Measurements from ENCODE around the gene RNF8. TPM values are rescaled to one million over a fixed set of nuclear protein-coding genes. Genes with fewer than 3 reads are reported as not detected.

The RNF8 gene
- total and polyA plus RNA-seq, 9 of the 15 experiments (the other 6 are each of a cell fraction or from before 2014, with no cell fraction given) = 10.6 to 47.0 (median 37.5) TPM

GRCh38 chr6:37331047-37331446, 22.7 kb upstream of the RNF8 start:
- Histone ChIP-seq H3K27me3 (ENCODE audit: control insufficient read depth in 2 of 2, insufficient read depth in 2 of 2, low read length in 2 of 2) (no peaks in the 10 kb centered on the region), H3K4me1 (replicated peaks in 1 of 2; ENCODE audit: control insufficient read depth in 2 of 2, insufficient read depth in 2 of 2, low read length in 2 of 2) (no peaks in the 10 kb centered on the region), H3K36me3 (ENCODE audit: control insufficient read depth, insufficient read depth, low read length) (peaks cover 41% of the 10 kb centered on the region; the same call in 2 of the 3 replicates), H3K79me2 (ENCODE audit: control insufficient read depth, insufficient read depth, low read length) (no peaks in the 10 kb centered on the region), H3K4me3 (no peak overlapping the region), H3K9me1 (ENCODE audit: control insufficient read depth, insufficient read depth, low read length) (no peaks in the 10 kb centered on the region), H3K9ac (ENCODE audit: insufficient read depth in 1 of 2, low read depth in 2 of 2, low read length in 2 of 2) (0 out of 4 replicates have a peak overlapping the region, but pooled peaks of 1 of the 2 experiments have one; percentile 21), H3K9me3 (replicated peaks; ENCODE audit: control insufficient read depth, insufficient read depth, low read depth, low read length) (no peaks in the 10 kb centered on the region), H3K4me2 (ENCODE audit: insufficient read depth, low read length) (no peak overlapping the region), H2AFZ (ENCODE audit: low read depth, low read length) (no peak overlapping the region), H4K20me1 (replicated peaks; ENCODE audit: control insufficient read depth, insufficient read depth, low read length) (no peaks in the 10 kb centered on the region), H3K27ac (ENCODE audit: extremely low read depth, low read depth, low read length) (no peak overlapping the region)
- no TSS peak for BruUV-seq (replicated peaks)
- FAIRE-seq (no peak), DNase-seq (ENCODE audit: extremely low read depth in 1 of 4, low spot score in 3 of 4) (no peak), ATAC-seq (no peak)
- in situ Hi-C loops (cut with MboI) = no loop called here
- intact Hi-C loops (cut with micrococcal nuclease) = no loop called here
- CTCF ChIA-PET (ENCODE audit: low intra/inter-chr PET ratio) = no interaction called here
- WGBS (ENCODE audit: insufficient coverage, low coverage, missing lambda C conversion rate) = 93% methylated on average over 13 of the region's 13 CpGs
- TF ChIP-seq HBP1 (CRISPR knock-in tag; IDR thresholded peaks at IDR 0.05) = no peak
- no peak for TF ChIP-seq ZBTB40 (IDR thresholded peaks at IDR 0.05)
- TF ChIP-seq ZBTB40 (CRISPR knock-in tag; IDR thresholded peaks at IDR 0.05) = no peak
- no peak for TF ChIP-seq EZH2 (IDR thresholded peaks at IDR 0.05; ENCODE audit: borderline replicate concordance, low read depth, low read length)
- no peak for TF ChIP-seq SREBF1 (IDR thresholded peaks at IDR 0.05; ENCODE audit: borderline replicate concordance, low read depth, low read length)
- TF ChIP-seq HDAC8 (tag; IDR thresholded peaks at IDR 0.05) = no peak
- TF ChIP-seq MTA1 (IDR thresholded peaks at IDR 0.05; ENCODE audit: borderline replicate concordance) = no peak
- TF ChIP-seq KLF1 (tag; IDR thresholded peaks at IDR 0.05) = no peak
- POLR2A ChIA-PET = interaction anchor here (0.8 kb wide), 1 partner anchor 1217 kb away, joined by 3 read pairs; no protein-coding TSS in a partner anchor
